Fibroblast of skin of right biceps (primary cell): Measurements from ENCODE around the gene NUCKS1.

Source experiments
- DNase-seq: peaks from one replicate; pipeline ENCODE4 v3.0.0-alpha.2; 2013

NUCKS1 gene

GRCh38 chr1:205666372-205667166 is 83.4 kb downstream of the NUCKS1 start:
- DNase-seq: no peak

- no peak for DNase-seq
Observed at GRCh38 chr1:205665201-205666045, 84.6 kb downstream of the NUCKS1 start.

- DNase-seq: no peak
Observed at GRCh38 chr1:205664399-205665017, 85.5 kb downstream of the NUCKS1 start.

GRCh38 chr1:205663286-205663936 is 86.6 kb downstream of the NUCKS1 start:
- no peak for DNase-seq
